GM23248 (cell line): ENCODE measurements around the gene CCDC92. TPM values are rescaled to one million over a fixed set of nuclear protein-coding genes. Genes with fewer than 3 reads are reported as not detected.

Experiments used
- DNase-seq: peaks from one replicate; pipeline ENCODE4 v3.0.0-alpha.2; 2015
- H2AFZ ChIP-seq: fragments of 200-600 bp; sonication (generic); 2 replicates; pipeline ENCODE4 v1.6.1; 2016; ENCODE audit warnings: antibody characterized with exemption
- H3F3A ChIP-seq: fragments of 200-600 bp; sonication (generic); 2 replicates; pipeline ENCODE4 v1.6.1; 2016; ENCODE audit warnings: mild to moderate bottlenecking, antibody characterized with exemption, mixed run types; ENCODE audit not compliant: insufficient read depth
- H3K27ac ChIP-seq: fragments of 200-600 bp; sonication (generic); 2 replicates; pipeline ENCODE4 v1.5.1; 2016; ENCODE audit warnings: mild to moderate bottlenecking
- H3K27me3 ChIP-seq: fragments of 200-600 bp; sonication (generic); replicated peaks from 2 replicates; pipeline ENCODE4 v1.6.1; 2016; ENCODE audit warnings: mild to moderate bottlenecking; ENCODE audit not compliant: insufficient read depth
- H3K36me3 ChIP-seq: fragments of 200-600 bp; sonication (generic); 2 replicates; pipeline ENCODE4 v1.6.1; 2016; ENCODE audit warnings: low read depth, mild to moderate bottlenecking
- H3K4me1 ChIP-seq: fragments of 200-600 bp; sonication (generic); 2 replicates; pipeline ENCODE4 v1.6.1; 2016; ENCODE audit warnings: mild to moderate bottlenecking; ENCODE audit not compliant: insufficient read depth
- H3K4me2 ChIP-seq: fragments of 200-600 bp; sonication (generic); one replicate; pipeline ENCODE4 v1.6.1; 2016; ENCODE audit warnings: mild to moderate bottlenecking; ENCODE audit not compliant: unreplicated experiment
- H3K4me3 ChIP-seq: fragments of 200-600 bp; sonication (generic); 2 replicates; pipeline ENCODE4 v1.5.1; 2016; ENCODE audit warnings: mild to moderate bottlenecking
- H3K79me2 ChIP-seq: fragments of 200-600 bp; sonication (generic); 2 replicates; pipeline ENCODE4 v1.6.1; 2016; ENCODE audit warnings: mild to moderate bottlenecking; ENCODE audit not compliant: insufficient read depth
- H3K9ac ChIP-seq: fragments of 200-600 bp; sonication (generic); 2 replicates; pipeline ENCODE4 v1.6.1; 2016; ENCODE audit warnings: mild to moderate bottlenecking
- H3K9me2 ChIP-seq: fragments of 200-600 bp; sonication (generic); 2 replicates; pipeline ENCODE4 v1.6.1; 2016; ENCODE audit warnings: mixed run types, mild to moderate bottlenecking, moderate library complexity; ENCODE audit not compliant: insufficient read depth
- H3K9me3 ChIP-seq: fragments of 200-600 bp; sonication (generic); one replicate; pipeline ENCODE4 v1.6.1; 2017; ENCODE audit warnings: low read depth
- H4K20me1 ChIP-seq: fragments of 200-600 bp; sonication (generic); 2 replicates; pipeline ENCODE4 v1.6.0; 2016; ENCODE audit not compliant: insufficient read depth
- EZH2 ChIP-seq: fragments of 200-600 bp; sonication (generic); IDR thresholded peaks from 2 replicates; pipeline ENCODE4 v1.6.1; 2018; ENCODE audit warnings: antibody characterized with exemption, mild to moderate bottlenecking; ENCODE audit not compliant: insufficient read depth, poor library complexity, severe bottlenecking
- EZH2phosphoT487 ChIP-seq: fragments of 200-600 bp; sonication (generic); IDR thresholded peaks from 2 replicates; pipeline ENCODE4 v1.6.1; 2018; ENCODE audit warnings: antibody characterized with exemption, moderate library complexity, mild to moderate bottlenecking, low read depth; ENCODE audit not compliant: insufficient read depth
- WGBS, 2 experiments: methylation state at CpG; one replicate each; pipeline ENCODE4 v1.1.6; 2015 to 2017; ENCODE audit warnings: low lambda C conversion rate in 2 of 2, low coverage in 1 of 2; ENCODE audit errors: missing lambda C conversion rate in 2 of 2; 5-methylcytosine and 5-hydroxymethylcytosine counted together
- in situ Hi-C: fragments of 300-500 bp; cut with MboI; formaldehyde crosslinking; loops from 2 replicates; pipeline ENCODE4 v1.15.0; 2020
- polyA plus RNA-seq: library from polyadenylated mRNA; unstranded; fragments of >200 nt; fragmentation: Nextera tagmentation; extraction: Ambion mirVana; gene quantifications from 2 replicates; pipeline ENCODE4 v1.2.1, GENCODE V29; 2016
- total RNA-seq: library from RNA; depleted of rRNA; stranded (reverse); fragments of >200 nt; shearing (Covaris generic); gene quantifications from 2 replicates; pipeline ENCODE4 v1.2.3, GENCODE V29; 2014

The CCDC92 gene
- total and polyA plus RNA-seq, 2 experiments from 2014 or later, result 20.3 to 49.5 TPM

DNA sequence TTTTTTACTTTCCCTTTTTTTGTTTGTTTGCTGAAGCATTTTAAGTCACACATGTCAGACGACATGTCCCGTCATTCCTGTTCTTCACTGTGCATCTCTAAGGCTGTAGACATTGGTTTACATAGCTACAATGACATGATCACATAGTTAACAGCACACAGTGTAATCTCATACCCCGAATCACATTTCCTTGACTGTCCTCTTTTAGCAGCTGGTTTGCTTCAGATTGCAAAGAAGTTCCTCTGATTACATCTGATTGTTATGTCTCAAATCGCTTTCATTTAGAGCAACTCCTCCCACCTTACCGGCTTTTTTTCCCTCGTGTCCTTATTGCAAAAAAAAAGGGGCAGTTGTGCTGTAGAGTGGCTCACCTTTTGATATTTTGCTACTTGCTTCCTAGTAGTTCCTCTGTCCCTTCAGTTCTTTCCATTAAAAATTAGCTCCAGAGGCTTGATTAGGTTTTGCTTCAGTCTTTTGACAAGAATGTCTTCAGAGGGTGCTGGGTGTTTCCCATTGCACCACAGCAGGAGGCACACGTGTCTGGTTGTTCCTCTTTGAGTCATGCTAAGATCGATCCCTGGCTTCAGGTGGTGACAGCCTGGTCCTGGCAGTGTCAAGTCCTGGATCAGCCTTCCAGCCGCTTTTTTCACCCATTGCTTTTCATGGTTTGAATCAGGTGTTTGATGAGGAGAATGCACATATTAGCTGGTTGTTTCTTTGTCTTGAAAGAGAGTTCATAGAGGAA lies 35.4 kb upstream of the CCDC92 start:
- H2AFZ ChIP-seq, result 0 out of 2 replicates have a peak overlapping the region, but pooled peaks have one; percentile 23
- H3K9me3 ChIP-seq, result no peaks in the 10 kb centered on the region
- no peaks in the 10 kb centered on the region for H4K20me1 ChIP-seq
- H3K27me3 ChIP-seq, result no peaks in the 10 kb centered on the region
- no peak overlapping the region for H3K9ac ChIP-seq
- H3K4me1 ChIP-seq, result peaks cover 12% of the 10 kb centered on the region
- DNase-seq, result peak; percentile 44
- in situ Hi-C loops, result no loop called here
- H3K4me2 ChIP-seq, result no peak overlapping the region
- no peak overlapping the region for H3K4me3 ChIP-seq
- no peaks in the 10 kb centered on the region for H3F3A ChIP-seq
- 47 to 49% methylated on average over 9 of the region's 9 CpGs for WGBS, 2 experiments
- H3K79me2 ChIP-seq, result 0 out of 2 replicates have a peak, but pooled peaks cover 9% of the 10 kb centered on the region
- peaks cover 10% of the 10 kb centered on the region for H3K36me3 ChIP-seq
- no peak for TF ChIP-seq EZH2
- TF ChIP-seq EZH2phosphoT487, result no peak
- no peaks in the 10 kb centered on the region for H3K9me2 ChIP-seq
- no peak overlapping the region for H3K27ac ChIP-seq

DNA sequence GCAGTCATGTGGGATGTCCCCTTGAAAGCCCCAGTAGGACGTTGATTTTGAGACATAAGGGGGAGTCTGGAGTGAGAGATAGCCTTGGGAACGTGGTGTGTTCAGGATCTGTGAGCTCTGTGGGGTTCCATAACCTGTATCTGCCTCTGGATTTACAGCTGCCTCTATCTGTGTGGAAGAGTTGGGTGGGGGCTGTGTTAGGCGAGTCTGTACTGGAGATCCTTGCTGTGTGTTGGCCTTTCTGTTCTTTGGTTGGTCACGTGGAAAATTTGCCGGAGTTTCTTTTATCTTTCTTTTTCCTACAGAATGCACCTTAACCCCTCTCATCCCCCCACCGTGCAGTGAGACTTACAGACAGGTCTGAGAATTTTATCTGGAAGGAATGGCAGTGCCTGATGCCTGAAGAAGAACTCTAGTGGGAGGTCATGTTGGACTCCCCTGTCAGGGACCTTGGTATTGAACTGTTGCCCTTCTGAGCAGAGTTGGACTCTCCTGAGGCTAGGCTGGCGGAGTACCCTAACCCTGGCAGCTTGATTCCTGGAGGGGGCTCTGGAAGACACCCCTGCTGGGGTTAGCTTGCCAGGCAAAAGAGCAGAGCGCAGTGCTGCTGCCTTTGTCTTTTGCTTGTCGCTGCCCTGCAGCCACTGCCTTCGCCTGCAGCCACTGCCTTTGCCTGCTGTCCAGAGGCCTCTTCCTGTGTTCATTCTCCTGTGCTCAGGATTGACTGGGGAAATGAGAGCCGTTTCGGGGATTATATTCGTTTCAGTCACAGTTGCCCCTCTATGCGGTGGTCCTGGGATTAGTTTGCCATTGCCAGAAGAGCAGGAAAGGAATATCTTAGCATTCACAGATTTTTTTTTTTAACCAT lies 34.4 kb upstream of the CCDC92 start:
- Histone ChIP-seq H3K4me3 (no peak overlapping the region), H3K79me2 (0 out of 2 replicates have a peak, but pooled peaks cover 9% of the 10 kb centered on the region), H3F3A (no peaks in the 10 kb centered on the region), H3K9me2 (no peaks in the 10 kb centered on the region), H4K20me1 (no peaks in the 10 kb centered on the region), H3K9ac (no peak overlapping the region), H3K9me3 (no peaks in the 10 kb centered on the region), H2AFZ (no peak overlapping the region), H3K4me2 (no peak overlapping the region), H3K27me3 (no peaks in the 10 kb centered on the region), H3K4me1 (peaks cover 12% of the 10 kb centered on the region), H3K36me3 (peaks cover 6% of the 10 kb centered on the region), H3K27ac (no peak overlapping the region)
- WGBS, 2 experiments, result 91% methylated on average over 14 of the region's 14 CpGs
- no peak for DNase-seq
- in situ Hi-C loops, result no loop called here
- no peak for TF ChIP-seq EZH2
- no peak for TF ChIP-seq EZH2phosphoT487

DNA sequence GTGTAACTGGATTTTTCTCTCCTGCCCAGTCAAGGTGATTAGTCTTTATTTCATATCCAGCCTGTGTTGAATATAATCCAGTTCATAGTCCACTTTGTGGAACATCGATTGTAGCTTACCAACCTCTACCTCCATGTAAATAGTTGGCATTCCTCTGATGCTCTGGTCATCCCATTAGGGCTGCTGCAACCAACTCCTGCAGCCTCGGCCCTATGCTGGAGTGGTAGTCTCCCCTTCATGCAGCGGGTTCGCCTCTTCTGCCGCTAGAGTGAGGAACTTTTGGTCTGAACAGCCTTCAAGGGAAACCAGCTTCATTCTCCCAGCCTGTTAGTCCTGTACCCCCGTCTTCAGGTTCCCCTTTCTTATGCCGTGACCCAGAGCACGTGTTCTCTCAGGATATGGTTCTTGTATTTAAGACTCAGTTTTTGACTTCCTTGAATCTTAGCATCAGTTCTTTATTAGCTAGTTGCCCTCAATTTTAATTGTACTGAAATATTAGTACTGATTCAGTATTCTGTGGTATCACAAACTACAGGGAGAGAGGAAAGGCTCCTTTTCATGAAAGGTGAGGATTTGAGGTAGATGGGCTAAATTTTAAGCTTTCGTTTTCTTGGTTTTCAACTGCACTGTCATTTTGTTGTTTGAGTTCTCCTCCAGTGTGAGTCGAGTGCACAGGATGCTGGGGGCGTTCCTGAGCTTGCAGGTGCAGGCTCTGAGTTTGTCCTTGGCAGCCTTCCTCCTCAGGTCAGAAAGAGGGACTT lies 33.6 kb upstream of the CCDC92 start:
- H3K4me2 ChIP-seq, result no peak overlapping the region
- no peak overlapping the region for H3K27ac ChIP-seq
- H3K79me2 ChIP-seq, result 0 out of 2 replicates have a peak, but pooled peaks cover 13% of the 10 kb centered on the region
- 91 to 93% methylated on average over 11 of the region's 11 CpGs for WGBS, 2 experiments
- no peaks in the 10 kb centered on the region for H3F3A ChIP-seq
- H3K36me3 ChIP-seq, result peaks cover 1% of the 10 kb centered on the region
- H3K4me3 ChIP-seq, result no peak overlapping the region
- no peak for TF ChIP-seq EZH2phosphoT487
- no peak for TF ChIP-seq EZH2
- in situ Hi-C loops, result no loop called here
- no peaks in the 10 kb centered on the region for H4K20me1 ChIP-seq
- no peak overlapping the region for H3K9ac ChIP-seq
- H3K9me2 ChIP-seq, result no peaks in the 10 kb centered on the region
- H3K27me3 ChIP-seq, result no peaks in the 10 kb centered on the region
- H3K4me1 ChIP-seq, result peaks cover 12% of the 10 kb centered on the region
- H3K9me3 ChIP-seq, result no peaks in the 10 kb centered on the region
- DNase-seq, result no peak
- no peak overlapping the region for H2AFZ ChIP-seq

DNA sequence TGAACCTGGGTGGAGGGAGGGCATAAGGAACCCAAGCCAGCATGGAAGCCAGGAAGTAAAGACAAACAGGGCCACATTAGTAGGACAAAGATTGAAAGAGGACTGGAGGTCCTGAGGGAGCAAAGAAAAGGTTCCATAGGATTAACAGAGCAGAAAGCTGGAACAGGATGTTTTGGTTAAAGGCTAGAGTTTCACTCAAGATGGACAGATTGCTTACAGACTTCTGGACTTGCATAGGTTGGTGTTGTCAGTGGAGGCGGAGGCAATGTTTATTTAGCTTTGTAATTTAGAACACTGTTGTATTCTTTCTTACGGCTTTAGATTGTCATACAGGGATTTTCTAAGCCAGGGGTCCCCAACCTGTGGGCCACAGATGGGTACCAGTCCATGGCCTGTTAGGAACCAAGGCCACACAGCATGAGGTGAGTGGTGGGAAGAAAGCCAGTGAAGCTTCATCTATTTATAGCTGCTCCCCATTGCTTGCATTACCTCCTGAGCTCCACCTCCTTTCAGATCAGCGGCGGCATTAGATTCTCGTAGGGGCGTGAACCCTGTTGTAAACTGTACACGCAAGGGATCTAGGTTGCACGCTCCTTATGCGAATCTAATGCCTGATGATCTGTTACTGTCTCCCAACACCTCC lies 31.7 kb upstream of the CCDC92 start:
- in situ Hi-C loops, result no loop called here
- 95 to 97% methylated on average over 9 of the region's 9 CpGs for WGBS, 2 experiments
- Histone ChIP-seq H3K4me2 (no peak overlapping the region), H3K9me2 (no peaks in the 10 kb centered on the region), H3K9ac (no peak overlapping the region), H3K27me3 (no peaks in the 10 kb centered on the region), H4K20me1 (no peaks in the 10 kb centered on the region), H3F3A (0 out of 2 replicates have a peak, but pooled peaks cover under 1% of the 10 kb centered on the region), H3K36me3 (peaks cover 8% of the 10 kb centered on the region; the same call in 1 of the 2 replicates), H2AFZ (no peak overlapping the region), H3K79me2 (peaks cover 22% of the 10 kb centered on the region), H3K9me3 (no peaks in the 10 kb centered on the region), H3K27ac (no peak overlapping the region), H3K4me3 (no peak overlapping the region), H3K4me1 (peaks cover 13% of the 10 kb centered on the region)
- DNase-seq, result no peak
- TF ChIP-seq EZH2phosphoT487, result no peak
- no peak for TF ChIP-seq EZH2
